ENCODE data around the gene TMEM87A.
"Not testable (repeated sequence)": the region's sequence is repeated elsewhere in the genome, so short reads cannot be mapped to it uniquely, and the experiment has no call there.

Gene TMEM87A

GRCh38 chr15:42272939-42273899 is at the start of gene TMEM87A, which contains the start of gene GANC:
TSS of gene TMEM87A (minus strand) at chr15:42273433. CDS start at chr15:42273398, 35 bp downstream.
TSS of gene GANC (plus strand) at chr15:42273201. CDS start at chr15:42274482, 1,281 bp downstream.
- ATAC-seq, result peak; percentile 97

DNA sequence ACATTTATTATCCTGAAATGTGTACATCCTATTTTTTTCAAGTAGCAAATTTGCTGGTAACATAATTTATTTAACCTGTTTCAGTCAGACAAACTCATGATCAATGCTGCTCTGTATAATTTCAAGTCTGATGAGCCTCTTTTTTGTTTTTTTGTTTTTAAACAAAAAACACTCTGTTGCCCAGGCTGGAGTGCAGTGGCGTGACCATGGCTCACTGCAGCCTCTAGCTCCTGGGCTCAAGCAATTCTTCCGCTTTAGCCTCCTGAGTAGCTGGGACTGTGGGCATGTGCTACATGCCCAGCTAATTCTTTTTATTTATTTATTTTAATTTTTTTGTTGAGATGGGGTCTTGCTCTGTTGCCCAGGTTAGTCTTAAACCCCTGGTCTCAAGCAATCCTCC is 46.0 kb upstream of the TMEM87A start:
- no peak for ATAC-seq

DNA sequence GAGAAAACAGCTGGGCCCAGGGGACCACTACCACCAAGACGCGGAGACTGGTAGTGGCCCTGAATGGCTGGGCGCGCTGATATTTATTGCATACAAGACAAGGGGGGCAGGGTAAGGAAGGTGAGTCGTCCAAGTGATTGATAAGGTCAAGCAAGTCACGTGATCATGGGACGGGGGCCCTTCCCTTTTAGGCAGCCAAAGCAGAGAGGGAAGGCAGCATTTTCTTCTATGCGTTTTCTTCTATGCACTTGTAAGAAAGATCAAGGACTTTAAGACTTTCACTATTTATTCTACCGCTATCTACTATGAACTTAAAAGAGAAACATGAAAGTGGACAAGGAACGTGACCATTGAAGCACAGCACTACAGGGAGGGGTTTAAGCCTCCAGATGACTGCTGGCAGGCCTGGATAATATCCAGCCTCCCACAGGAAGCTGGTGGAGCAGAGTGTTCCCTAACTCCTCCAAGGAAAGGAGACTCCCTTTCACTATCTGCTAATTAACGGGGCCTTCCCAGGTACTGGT is 43.1 kb upstream of the TMEM87A start:
- not testable (repeated sequence) for ATAC-seq

- peak in 1 of 2 donors; percentile 55 for ATAC-seq
Measured at GRCh38 chr15:42315521-42315920, 42.3 kb upstream of the TMEM87A start.

DNA sequence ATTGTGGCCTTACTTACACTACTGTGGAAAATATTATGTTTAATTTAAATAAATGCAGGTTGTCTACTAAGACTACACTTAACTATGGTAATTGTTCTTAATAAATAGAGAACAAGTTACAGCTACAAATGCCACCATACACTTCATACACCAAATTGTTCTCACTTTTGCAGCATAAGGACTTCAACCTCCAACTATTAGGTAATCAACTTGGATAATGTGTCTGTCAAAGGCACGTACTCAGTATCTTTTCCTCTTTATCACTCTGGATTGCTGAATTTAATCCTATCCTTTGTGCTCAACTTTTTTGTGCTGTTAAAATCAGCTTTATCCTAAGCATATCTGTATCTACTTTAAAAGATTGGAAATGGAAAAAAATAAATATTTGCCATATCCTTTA is 41.6 kb upstream of the TMEM87A start:
- no peak for ATAC-seq

DNA sequence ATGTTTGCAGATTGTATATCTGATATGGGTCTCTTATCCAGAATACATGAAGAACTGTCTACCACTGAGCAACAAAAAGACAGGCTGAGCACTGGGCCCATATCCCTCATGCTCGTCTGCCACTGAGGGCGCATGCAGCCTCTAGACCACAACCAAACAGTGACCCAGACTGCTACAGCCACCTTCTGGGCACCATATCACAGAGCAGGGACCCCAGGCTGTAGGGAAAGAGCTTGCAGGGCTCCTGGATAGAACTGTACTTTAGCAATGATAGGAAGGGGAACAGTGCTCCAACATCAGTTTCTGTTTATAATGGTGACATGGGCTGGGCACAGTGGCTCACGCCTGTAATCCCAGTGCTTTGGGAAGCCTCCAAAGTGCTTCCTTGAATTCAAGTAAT is 40.2 kb upstream of the TMEM87A start:
- no peak for ATAC-seq

DNA sequence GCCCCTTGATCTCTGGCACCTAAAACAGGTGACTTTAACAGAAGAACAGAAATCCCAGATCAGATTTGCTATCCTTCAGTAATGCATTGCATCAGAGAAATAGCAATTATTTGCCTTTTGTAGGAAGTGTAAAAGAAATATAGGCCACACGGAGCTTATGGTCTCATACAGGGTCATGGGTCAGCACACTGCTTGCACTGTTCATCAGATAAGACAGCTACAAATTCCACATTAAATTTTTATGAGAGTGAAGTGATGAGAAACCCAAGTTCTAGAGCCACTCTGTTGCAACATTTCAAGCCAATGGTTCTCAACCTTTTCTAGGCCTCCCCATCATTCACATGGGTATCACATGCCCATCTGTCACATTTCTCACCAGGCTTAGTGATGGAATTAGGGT is 33.4 kb upstream of the TMEM87A start:
- no peak for ATAC-seq

DNA sequence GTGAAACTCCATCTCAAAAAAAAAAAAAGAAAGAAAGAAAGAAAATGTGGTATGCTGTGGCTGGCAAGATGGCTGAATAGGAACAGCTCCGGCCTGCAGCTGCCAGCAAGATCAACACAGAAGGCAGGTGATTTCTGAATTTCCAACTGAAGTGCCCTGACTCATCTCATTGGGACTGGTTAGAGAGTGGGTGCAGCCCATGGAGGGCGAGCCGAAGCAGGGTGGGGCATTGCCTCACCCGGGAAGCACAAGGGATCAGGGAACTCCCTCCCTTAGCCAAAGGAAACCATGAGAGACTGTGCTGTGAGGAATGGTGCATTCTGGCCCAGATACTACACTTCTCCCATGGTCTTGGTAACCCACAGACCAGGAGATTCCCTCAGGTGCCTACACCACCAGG is 27.8 kb upstream of the TMEM87A start:
- not testable (repeated sequence) for ATAC-seq

DNA sequence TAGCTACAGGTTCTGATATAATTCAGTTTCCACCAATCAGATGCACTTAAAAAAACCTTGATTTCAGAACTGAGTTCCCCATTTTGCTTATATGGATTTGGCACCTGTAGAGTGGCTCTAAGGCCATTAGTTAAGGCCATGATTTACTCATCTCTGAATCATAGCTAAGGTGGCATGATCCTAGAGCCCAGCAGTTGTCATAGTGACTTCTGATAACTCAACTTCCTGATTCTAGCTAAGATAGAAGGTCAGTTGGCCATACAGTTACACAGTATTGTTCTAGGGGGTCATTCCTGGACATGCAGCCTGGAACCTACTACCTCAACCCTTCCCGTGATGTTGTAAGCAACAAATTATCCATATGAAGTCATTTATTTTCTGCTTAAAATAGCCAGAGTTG is 15.9 kb upstream of the TMEM87A start:
- ATAC-seq, result no peak

DNA sequence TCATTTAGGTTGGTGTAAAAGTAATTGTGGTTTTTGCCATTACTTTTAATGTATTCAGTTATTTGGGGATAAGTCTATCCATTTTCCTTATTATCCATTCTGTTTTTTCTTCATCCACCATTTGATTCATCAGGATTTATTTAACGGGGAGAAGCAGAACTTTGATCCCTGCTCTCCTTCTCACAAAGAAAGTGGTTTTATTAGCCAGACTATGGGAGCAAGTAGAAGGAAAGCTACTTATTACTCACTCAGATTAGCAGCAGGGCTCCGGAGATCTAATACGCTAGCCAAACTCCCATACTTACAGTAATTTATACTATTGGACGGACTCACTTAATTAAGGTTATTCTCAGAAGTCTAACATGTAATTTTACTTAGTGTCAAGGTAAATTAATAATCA is 14.7 kb upstream of the TMEM87A start:
- no peak for ATAC-seq

DNA sequence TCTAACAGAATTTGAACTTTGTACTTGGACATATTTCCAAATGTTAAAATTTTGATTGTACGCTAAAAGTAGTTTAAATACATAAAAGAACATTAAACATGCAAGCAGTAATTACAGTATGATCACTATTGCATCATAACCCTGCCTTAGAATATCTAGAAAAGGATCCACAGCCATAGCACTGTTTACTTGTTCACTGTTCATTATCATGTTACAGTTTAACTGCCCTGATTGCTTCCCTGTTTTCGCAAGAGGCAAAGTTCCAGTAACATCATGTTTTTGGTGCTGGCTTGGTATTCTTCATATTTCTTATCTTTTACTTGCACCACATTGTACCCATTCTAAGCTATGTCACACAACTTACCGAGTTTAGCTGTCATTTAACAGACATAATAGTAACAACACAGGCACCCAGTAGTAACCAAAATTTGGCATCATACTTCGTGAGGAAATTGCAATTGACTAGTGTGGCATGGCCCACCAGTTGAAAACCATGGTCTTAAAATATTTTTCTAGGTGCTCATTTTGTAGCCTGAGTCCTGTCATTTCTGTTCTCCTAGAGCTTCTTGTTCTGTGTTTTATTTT is 13.3 kb upstream of the TMEM87A start:
- no peak for ATAC-seq

- no peak for ATAC-seq
Measured at GRCh38 chr15:42285034-42285433, 11.8 kb upstream of the TMEM87A start.

- no peak for ATAC-seq
Measured at GRCh38 chr15:42284551-42284950, 11.3 kb upstream of the TMEM87A start.

DNA sequence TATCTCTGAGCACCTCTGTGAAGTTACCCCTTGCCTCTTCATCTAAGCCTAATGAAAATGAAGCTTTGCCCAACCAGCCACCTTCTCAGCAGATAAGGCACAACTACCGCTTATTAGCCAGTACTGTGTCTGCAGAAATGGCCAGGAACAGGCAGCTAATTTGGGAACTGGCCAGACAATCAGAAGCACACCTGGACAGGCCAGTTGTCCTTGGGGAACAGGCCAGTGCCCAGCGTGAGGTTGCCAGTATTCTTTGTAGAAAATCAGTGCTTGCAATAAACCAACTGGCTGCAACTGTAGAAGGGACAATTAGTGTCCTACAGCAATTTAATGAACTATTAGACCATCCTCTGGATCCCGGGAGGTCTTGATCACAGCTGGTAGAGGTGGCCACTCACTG is 10.4 kb upstream of the TMEM87A start:
- no peak for ATAC-seq

DNA sequence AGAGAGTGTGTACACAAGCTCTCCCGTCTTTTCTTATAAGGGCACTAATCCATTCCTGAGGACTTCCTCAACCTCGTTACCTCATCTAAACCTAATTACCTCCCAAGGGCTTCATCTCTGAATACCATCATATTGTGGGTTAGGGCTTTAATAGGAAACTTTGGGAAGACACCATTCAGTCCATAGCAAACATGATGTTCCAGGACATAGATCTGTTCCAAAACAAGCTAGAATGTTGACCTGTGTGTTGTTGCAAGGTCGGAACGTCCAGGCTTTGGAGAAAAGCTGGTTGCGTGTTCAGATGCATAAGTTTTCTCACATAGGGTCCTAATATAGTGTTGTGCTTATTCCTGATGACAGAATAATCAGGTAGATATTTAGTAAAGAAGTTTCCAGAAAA is 9.7 kb upstream of the TMEM87A start:
- no peak for ATAC-seq

DNA sequence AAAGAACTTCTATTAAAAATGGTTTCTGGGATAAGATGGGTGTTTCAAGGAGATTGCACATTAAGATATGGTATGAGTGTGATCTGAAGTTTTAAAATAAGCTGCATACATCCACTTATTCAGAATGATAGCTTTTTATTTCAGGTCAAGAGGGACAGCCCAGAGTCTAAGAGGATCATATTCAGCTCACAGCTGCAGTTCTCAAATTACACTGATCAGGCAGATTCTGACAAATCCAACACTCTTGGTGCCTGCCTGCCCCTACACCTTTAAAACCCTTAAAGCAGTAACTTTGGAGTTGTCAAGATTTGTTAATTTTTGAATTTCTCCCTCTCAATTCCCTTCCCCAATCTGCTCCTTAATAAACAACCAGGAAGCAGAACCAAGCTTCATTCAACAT is 9.1 kb upstream of the TMEM87A start:
- no peak for ATAC-seq

GRCh38 chr15:42279234-42279723 is 6.0 kb upstream of the TMEM87A start:
- ATAC-seq, result peak in 1 of 2 donors; percentile 17

GRCh38 chr15:42276762-42277161 is 3.5 kb upstream of the TMEM87A start:
- ATAC-seq, result no peak

DNA sequence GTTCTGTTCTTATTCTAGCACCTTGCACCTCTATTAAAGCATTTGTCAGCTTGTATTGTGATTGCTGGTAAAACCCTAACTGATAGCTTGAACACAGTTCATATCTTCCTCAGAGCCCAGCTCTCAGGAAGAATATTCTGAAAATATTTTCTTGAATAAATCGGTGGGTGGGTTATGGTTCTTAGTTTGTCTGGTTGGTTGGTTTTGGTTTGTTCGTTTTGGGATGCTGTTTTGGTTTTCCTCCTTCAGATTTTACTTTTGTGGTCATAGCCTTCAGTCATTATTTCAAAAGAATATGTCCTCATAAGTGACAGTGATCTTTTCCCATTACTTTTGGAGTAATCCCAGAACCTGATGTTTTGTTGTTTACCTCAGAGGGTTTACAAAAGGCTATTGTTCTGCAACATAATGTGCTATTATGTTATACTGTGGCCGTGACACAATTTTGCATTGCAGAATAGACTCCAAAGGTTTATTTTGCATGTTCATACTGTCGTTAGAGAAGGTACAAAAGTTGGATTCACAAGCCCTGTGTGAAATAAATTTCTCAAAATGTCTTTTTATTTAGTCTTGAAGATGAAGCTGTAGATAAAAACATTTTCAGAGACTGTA is 2.7 kb upstream of the TMEM87A start:
- no peak for ATAC-seq

GRCh38 chr15:42274702-42274989 is 1.4 kb upstream of the TMEM87A start:
- ATAC-seq, result no peak

DNA sequence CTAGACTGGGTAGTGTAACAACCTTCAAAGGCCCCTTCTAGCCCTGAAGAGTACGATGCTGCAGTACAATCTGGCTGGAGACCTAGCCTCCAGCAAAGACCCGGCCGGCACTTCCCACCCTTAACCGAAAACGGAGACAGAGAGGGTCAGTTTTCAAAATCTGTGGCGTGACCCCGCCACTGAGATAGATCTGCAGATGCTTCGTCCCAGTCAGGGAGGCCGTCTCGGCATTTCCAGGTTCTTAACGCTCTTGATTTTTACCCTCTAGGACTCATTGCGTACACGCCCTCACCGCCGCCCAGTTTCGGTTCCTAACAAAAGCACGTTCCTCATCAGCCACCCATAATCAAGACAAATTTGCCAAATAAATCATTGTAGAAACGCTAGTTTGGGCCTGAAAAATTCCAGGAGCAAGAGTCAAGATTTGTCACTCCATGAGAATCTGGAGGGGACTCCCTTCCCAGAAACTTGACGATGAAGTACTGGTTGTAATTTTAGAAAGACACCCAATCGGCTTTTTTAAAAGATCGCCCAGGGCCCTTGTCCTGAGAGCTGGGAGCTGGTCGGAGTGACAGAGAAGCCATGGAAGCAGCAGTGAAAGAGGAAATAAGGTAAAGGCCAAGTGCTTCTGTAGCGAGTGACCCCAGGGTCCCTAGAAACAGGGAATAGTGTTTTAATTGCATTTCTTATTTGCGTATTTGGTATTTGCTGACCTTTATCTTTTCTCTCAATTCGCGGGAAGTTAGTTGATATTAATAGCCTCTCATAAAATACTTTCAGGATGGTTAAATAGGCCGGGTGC is 868 bp upstream of the TMEM87A start:
- peak; percentile 21 to 46 for ATAC-seq

GRCh38 chr15:42270996-42271395 is 2.2 kb downstream of the TMEM87A start:
- ATAC-seq, result no peak

DNA sequence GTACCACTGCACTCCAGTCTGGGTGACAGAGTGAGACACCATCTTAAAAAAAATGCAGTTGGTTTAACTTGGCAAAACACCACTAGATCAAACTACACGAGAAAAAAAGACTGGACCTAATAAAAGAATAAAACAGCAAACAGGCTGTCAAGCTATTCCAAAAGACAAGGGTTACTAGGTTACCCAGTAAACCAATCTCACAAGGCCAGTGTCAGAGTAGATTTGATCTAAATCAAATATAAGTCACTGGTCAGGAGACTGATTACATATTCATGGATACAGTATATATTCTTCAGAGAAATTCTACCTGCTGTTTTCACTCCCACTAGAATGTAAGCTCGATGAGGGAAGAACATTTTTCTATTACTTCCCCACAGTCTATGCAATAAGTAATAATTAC is 2.7 kb downstream of the TMEM87A start:
- no peak for ATAC-seq
